ENCODE data around the gene CTSH.

CTSH gene

GRCh38 chr15:78985859-78986475 is 41.1 kb upstream of the CTSH start:
- no peaks in the 10 kb centered on the region for H3K9me3 ChIP-seq (ENCODE audit: control insufficient read depth, insufficient read depth, low read length)
- no peaks in the 10 kb centered on the region for H3K36me3 ChIP-seq (ENCODE audit: control insufficient read depth, insufficient read depth, low read length)
- H3K4me1 ChIP-seq (ENCODE audit: control insufficient read depth, insufficient read depth, low read length), result no peaks in the 10 kb centered on the region
- no peak overlapping the region for H3K9ac ChIP-seq (ENCODE audit: low read depth, low read length)
- H3K27me3 ChIP-seq (ENCODE audit: control insufficient read depth, insufficient read depth, low read length), result no peaks in the 10 kb centered on the region
- no peak overlapping the region for H3K4me3 ChIP-seq (ENCODE audit: low read depth, low read length)

GRCh38 chr15:78984041-78984440 is 39.2 kb upstream of the CTSH start:
- no peaks in the 10 kb centered on the region for H3K9me3 ChIP-seq (ENCODE audit: control insufficient read depth, insufficient read depth, low read length)
- H3K36me3 ChIP-seq (ENCODE audit: control insufficient read depth, insufficient read depth, low read length), result no peaks in the 10 kb centered on the region
- no peak overlapping the region for H3K9ac ChIP-seq (ENCODE audit: low read depth, low read length)
- no peak overlapping the region for H3K4me3 ChIP-seq (ENCODE audit: low read depth, low read length)
- H3K27me3 ChIP-seq (ENCODE audit: control insufficient read depth, insufficient read depth, low read length), result peaks cover 5% of the 10 kb centered on the region
- no peaks in the 10 kb centered on the region for H3K4me1 ChIP-seq (ENCODE audit: control insufficient read depth, insufficient read depth, low read length)

GRCh38 chr15:78983146-78983918 is 38.5 kb upstream of the CTSH start:
- H3K9me3 ChIP-seq (ENCODE audit: control insufficient read depth, insufficient read depth, low read length), result no peaks in the 10 kb centered on the region
- no peaks in the 10 kb centered on the region for H3K36me3 ChIP-seq (ENCODE audit: control insufficient read depth, insufficient read depth, low read length)
- H3K4me1 ChIP-seq (ENCODE audit: control insufficient read depth, insufficient read depth, low read length), result no peaks in the 10 kb centered on the region
- peaks cover 9% of the 10 kb centered on the region for H3K27me3 ChIP-seq (ENCODE audit: control insufficient read depth, insufficient read depth, low read length)
- H3K9ac ChIP-seq (ENCODE audit: low read depth, low read length), result no peak overlapping the region
- H3K4me3 ChIP-seq (ENCODE audit: low read depth, low read length), result no peak overlapping the region

GRCh38 chr15:78982736-78983135 is 37.9 kb upstream of the CTSH start:
- no peaks in the 10 kb centered on the region for H3K36me3 ChIP-seq (ENCODE audit: control insufficient read depth, insufficient read depth, low read length)
- H3K9ac ChIP-seq (ENCODE audit: low read depth, low read length), result no peak overlapping the region
- no peaks in the 10 kb centered on the region for H3K4me1 ChIP-seq (ENCODE audit: control insufficient read depth, insufficient read depth, low read length)
- no peak overlapping the region for H3K4me3 ChIP-seq (ENCODE audit: low read depth, low read length)
- H3K9me3 ChIP-seq (ENCODE audit: control insufficient read depth, insufficient read depth, low read length), result no peaks in the 10 kb centered on the region
- peaks cover 9% of the 10 kb centered on the region for H3K27me3 ChIP-seq (ENCODE audit: control insufficient read depth, insufficient read depth, low read length)

- Histone ChIP-seq H3K27me3 (ENCODE audit: control insufficient read depth, insufficient read depth, low read length) (peaks cover 9% of the 10 kb centered on the region), H3K9ac (ENCODE audit: low read depth, low read length) (no peak overlapping the region), H3K9me3 (ENCODE audit: control insufficient read depth, insufficient read depth, low read length) (no peaks in the 10 kb centered on the region), H3K4me3 (ENCODE audit: low read depth, low read length) (no peak overlapping the region), H3K36me3 (ENCODE audit: control insufficient read depth, insufficient read depth, low read length) (no peaks in the 10 kb centered on the region), H3K4me1 (ENCODE audit: control insufficient read depth, insufficient read depth, low read length) (no peaks in the 10 kb centered on the region)
These were observed 36.9 kb upstream of the CTSH start for GRCh38 chr15:78981532-78982313.

DNA sequence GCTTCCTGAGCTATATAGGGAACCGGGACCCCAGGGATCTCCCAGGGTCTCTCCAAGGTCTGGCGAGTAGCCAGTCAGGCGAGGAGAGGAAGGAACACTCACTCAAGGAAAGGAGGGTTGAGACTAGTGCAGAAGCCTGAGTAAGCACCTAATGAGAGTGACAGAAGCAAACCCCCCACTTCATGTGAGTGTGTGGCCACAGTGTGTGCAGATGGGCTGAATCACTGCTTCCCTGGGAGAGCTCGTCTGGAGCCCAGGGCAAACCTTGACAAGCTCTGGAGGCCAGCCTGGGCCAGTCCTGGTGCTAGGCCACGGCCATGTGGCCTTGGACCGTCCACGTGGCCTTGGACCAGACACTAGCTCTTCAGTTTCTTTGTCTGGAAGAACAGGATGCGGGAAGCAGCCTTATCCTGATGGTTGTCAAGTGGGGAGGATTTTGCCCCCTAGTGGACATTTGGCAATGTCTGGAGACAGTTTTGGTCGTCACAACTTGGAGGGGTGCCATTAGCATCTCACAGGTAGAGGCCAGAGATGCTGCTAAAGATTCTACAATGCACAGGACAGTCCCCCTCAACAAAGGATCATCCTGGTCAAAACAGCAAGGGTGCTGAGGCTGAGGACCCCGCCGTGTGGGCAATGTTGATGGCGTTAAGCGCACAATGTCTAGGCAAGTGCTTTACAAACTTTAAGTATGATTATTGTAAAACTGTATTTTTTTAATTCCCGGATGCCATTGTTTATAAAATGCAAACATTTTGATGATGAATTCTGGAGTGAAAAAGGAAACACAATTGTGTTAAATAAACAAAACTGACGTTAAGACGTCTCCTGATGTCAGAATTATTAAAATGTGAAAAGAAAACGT is 34.8 kb upstream of the CTSH start:
- no peaks in the 10 kb centered on the region for H3K4me1 ChIP-seq (ENCODE audit: control insufficient read depth, insufficient read depth, low read length)
- H3K27me3 ChIP-seq (ENCODE audit: control insufficient read depth, insufficient read depth, low read length), result peaks cover 9% of the 10 kb centered on the region
- H3K9me3 ChIP-seq (ENCODE audit: control insufficient read depth, insufficient read depth, low read length), result no peaks in the 10 kb centered on the region
- no peak overlapping the region for H3K4me3 ChIP-seq (ENCODE audit: low read depth, low read length)
- no peaks in the 10 kb centered on the region for H3K36me3 ChIP-seq (ENCODE audit: control insufficient read depth, insufficient read depth, low read length)
- H3K9ac ChIP-seq (ENCODE audit: low read depth, low read length), result no peak overlapping the region

GRCh38 chr15:78978601-78979179 is 33.8 kb upstream of the CTSH start:
- H3K36me3 ChIP-seq (ENCODE audit: control insufficient read depth, insufficient read depth, low read length), result no peaks in the 10 kb centered on the region
- H3K9me3 ChIP-seq (ENCODE audit: control insufficient read depth, insufficient read depth, low read length), result no peaks in the 10 kb centered on the region
- peaks cover 9% of the 10 kb centered on the region for H3K27me3 ChIP-seq (ENCODE audit: control insufficient read depth, insufficient read depth, low read length)
- no peak overlapping the region for H3K4me3 ChIP-seq (ENCODE audit: low read depth, low read length)
- H3K4me1 ChIP-seq (ENCODE audit: control insufficient read depth, insufficient read depth, low read length), result no peaks in the 10 kb centered on the region
- H3K9ac ChIP-seq (ENCODE audit: low read depth, low read length), result no peak overlapping the region

GRCh38 chr15:78977591-78978347 is 32.9 kb upstream of the CTSH start:
- Histone ChIP-seq H3K36me3 (ENCODE audit: control insufficient read depth, insufficient read depth, low read length) (no peaks in the 10 kb centered on the region), H3K4me3 (ENCODE audit: low read depth, low read length) (no peak overlapping the region), H3K9ac (ENCODE audit: low read depth, low read length) (no peak overlapping the region)

GRCh38 chr15:78977091-78977571 is 32.3 kb upstream of the CTSH start:
- no peak overlapping the region for H3K9ac ChIP-seq (ENCODE audit: low read depth, low read length)
- H3K4me3 ChIP-seq (ENCODE audit: low read depth, low read length), result no peak overlapping the region
- peaks cover 9% of the 10 kb centered on the region for H3K27me3 ChIP-seq (ENCODE audit: control insufficient read depth, insufficient read depth, low read length)
- H3K36me3 ChIP-seq (ENCODE audit: control insufficient read depth, insufficient read depth, low read length), result no peaks in the 10 kb centered on the region
- no peaks in the 10 kb centered on the region for H3K4me1 ChIP-seq (ENCODE audit: control insufficient read depth, insufficient read depth, low read length)
- H3K9me3 ChIP-seq (ENCODE audit: control insufficient read depth, insufficient read depth, low read length), result no peaks in the 10 kb centered on the region

More at GRCh38 chr15:78977591-78978347, 32.9 kb upstream of the CTSH start:
- no peaks in the 10 kb centered on the region for H3K9me3 ChIP-seq (ENCODE audit: control insufficient read depth, insufficient read depth, low read length)
- H3K27me3 ChIP-seq (ENCODE audit: control insufficient read depth, insufficient read depth, low read length), result peaks cover 9% of the 10 kb centered on the region
- H3K4me1 ChIP-seq (ENCODE audit: control insufficient read depth, insufficient read depth, low read length), result no peaks in the 10 kb centered on the region

DNA sequence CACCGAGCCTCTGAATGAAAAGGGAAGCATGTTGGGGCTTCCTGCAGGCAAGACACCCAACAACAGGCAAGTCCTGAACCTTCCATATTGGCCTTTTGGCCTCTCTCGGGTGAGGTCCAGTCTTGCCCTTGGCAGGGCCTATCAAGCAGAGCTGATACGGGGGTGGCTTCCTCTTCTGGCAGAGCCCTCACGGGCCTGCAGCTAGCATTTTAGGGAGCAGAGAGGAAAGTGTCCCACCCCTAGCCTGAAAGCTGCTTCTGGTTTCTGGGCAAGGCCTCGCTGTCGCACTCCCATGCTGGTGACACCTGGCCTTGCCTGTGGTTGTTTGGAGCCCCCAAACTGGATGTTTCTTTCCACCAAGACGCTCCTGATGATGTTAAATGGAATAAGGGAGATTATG is 31.8 kb upstream of the CTSH start:
- Histone ChIP-seq H3K4me1 (ENCODE audit: control insufficient read depth, insufficient read depth, low read length) (no peaks in the 10 kb centered on the region), H3K4me3 (ENCODE audit: low read depth, low read length) (no peak overlapping the region), H3K9ac (ENCODE audit: low read depth, low read length) (no peak overlapping the region)

More for the DNA sequence above, 31.8 kb upstream of the CTSH start:
- Histone ChIP-seq H3K36me3 (ENCODE audit: control insufficient read depth, insufficient read depth, low read length) (no peaks in the 10 kb centered on the region), H3K9me3 (ENCODE audit: control insufficient read depth, insufficient read depth, low read length) (no peaks in the 10 kb centered on the region), H3K27me3 (ENCODE audit: control insufficient read depth, insufficient read depth, low read length) (peaks cover 9% of the 10 kb centered on the region)
